GM21526 (cell line): ENCODE data around the gene LTBP2.

Experiments
- ATAC-seq: cut with Tn5 transposase; IDR thresholded peaks from one replicate; pipeline ENCODE4 v1.9.1; 2021; ENCODE audit warnings: moderate library complexity; ENCODE audit not compliant: unreplicated experiment, low FRiP score

LTBP2 gene

DNA sequence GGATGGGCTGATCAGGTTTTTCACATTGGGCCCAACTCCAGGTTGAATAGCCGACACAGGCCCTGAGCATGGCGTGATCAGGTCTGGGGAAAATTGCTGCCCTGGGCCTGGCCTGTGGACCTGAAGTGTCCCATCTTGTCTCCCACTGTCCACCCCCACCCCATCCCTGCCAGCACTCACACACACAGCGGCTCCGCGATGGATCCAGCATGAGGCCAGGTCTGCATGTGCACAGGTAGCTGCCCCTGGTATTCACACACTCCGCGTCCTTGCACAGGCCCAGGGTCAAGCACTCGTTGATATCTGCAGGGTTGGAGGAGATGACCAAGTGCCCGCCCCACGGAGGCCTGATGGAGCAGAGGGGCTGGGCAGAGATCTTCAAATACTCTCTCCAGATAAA lies 79.8 kb downstream of the LTBP2 start:
- no peak for ATAC-seq

DNA sequence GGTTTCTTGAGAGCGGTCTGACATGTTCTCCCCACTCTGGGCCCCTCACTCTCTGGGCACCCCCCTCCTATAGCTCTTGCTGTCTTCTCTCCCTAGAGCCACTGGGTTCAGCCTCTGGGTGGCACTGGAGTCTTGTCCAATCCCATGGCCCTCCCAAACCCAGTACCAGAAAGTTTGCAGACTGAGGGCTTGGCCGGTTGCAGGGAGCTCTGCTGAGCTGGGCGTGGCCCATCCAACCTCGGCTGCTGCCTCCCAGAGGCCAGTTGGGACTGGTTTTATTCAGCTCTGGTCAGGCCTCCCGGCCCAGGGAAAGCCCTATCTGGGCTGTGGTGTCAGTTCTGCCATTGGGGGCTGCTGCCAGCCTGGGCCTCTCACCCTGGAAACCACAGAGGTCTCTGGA lies 80.6 kb downstream of the LTBP2 start:
- no peak for ATAC-seq

DNA sequence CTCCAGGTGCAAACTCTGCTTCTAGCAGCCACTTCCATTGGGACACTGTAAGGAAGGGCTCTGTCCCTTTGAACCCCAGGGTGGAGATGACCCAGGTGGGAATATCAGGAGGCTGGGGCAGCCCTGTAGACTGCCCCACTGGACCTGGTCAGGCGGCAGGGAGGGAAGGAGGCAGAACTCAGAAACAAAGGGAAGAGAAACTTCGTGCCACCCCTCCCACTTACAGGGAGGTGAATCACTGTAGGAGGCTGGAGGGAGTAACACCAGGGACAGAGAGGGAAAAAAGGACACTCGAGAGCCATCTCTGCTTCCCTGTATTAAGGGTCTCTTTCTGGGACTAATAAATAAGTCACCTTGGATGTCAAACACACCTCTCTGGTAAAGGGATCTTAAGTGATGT lies 81.0 kb downstream of the LTBP2 start:
- no peak for ATAC-seq

DNA sequence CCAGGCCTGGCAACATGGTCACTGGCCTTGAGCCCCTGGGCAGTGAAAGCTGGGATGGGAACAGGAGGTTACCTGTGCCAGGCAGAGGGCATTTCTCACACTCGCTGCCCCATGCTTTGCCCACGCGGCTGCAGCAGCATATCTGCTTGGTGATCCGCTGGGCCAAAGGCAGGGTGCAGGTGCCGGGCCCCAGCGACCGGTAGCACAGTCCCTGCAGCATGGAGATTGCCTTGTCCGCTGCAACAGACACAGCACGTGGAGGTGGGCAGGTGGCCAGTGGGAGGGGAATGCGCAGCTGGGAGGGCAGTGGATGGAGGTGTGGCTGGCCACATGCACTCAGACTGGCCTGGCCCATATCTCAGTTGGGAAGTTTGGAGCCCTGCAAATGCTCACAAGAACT lies 83.2 kb downstream of the LTBP2 start:
- ATAC-seq: no peak

DNA sequence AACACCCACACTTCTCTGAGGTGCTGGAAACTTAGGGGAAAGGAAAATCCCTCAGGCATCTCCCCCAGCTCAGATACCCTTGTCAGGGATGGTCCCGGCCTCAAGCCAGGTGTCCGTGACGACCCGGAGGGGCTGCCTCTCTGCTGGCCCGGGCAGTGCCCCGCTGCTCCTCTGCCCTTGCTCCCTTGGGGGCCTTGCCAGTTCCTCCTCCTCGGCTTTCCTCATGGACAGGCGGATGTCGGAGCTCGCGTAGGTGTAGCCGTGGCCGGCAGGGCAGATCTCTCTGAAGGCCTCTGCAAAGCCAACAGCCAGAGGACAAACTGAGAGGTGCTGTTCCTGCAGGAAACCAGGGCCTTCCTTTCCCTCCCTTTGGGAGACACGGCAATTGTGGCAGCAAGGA lies 83.6 kb downstream of the LTBP2 start:
- no peak for ATAC-seq

DNA sequence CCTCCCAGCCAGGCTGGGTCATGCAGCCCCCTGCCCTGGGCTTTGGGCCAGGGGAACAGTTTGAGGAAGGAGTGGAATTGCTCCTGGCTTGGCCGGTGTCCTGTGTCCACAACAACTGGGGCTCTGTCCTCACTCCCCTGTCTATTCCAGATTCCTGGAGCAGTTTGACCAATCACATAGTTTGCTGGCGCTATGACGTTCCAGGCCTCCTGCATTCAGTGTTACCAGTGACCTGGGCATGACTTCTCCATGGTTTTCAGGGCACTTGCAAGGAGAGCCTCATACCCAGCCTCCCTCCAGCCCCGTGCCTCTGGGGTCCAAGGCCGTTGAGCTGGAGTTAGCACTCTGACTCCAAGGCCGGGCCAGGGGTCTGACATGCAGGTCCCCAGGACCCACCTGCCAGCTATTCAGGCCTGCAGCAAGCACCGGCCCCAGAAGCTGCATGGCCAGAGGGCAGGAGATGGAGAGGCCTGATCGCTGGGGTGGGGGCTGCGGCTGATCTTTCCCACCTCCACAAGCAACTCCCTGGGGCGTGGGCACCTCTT lies 84.2 kb downstream of the LTBP2 start:
- no peak for ATAC-seq

DNA sequence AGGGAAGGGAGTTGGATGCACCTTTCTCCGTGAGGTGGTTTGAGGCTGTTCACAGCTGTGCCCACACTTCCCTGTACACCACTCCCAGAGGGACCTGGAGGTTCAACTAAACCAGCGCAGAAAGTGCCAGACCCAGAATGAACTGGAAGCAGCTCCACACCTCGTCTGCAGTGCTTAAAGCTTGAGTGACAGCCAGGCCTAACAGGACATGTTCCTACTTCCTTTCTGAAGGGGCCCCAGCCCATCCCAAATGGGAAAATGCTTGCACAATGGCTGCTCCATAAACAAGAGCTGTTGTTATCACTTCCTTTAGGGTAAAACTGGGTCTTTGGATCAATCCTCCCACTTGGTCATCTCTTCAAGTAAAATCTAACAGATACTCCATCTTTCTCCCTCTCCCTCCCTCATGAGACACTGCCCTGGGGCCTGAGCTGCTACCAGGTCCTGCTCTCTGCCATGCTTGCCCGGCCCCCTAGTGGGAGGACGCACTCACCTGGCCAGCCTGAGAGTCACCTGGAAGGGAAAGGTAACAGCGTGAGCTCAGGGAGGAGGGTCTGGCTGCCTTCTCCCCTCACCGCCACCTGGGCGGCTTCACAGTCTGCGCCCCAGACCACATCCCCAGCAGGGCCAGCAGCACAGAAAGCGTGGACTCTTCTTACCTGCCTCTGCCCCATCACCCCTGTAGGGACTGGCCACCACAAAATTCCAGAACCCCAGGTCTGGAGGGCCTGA lies 85.0 kb downstream of the LTBP2 start:
- no peak for ATAC-seq

DNA sequence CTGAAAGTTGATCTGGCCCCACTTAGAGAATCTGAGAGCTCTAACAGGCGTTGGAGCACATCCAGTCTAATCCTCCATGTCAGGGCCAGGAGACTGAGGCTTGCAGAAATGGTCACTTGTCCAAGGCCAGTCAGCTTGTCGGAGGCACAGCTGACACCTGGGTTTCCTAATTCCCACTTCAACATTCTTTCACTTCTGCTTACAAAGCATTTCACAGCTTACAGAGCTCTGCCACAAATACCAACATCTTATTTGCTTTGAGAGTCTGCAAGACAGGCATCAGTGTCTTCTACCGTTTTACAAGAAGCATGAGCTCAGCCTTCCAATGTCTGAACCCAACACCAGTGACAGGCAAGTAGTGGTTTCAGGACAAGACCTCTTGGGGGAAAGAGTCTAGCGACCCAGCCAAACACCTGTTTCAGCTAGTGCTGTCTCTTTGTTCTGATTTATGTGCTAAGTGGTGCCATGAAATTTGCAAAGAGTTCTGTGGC lies 86.6 kb downstream of the LTBP2 start:
- no peak for ATAC-seq

DNA sequence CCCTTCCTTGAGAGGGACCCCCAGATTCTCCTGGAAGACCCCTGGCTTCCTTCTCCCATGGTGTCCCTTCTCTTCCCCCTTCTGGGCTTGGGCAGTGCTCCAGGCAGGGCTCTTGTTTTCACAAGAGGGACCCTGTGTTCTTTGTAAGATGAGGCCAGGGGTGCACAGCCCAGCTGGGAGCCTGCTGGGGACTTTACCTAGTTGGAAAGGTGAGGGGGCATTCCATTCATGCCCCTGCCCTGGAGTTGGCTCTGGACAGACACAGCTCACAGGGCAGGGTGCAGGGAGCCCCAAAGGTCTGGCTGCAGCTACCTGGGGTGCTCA lies 87.3 kb downstream of the LTBP2 start:
- no peak for ATAC-seq

DNA sequence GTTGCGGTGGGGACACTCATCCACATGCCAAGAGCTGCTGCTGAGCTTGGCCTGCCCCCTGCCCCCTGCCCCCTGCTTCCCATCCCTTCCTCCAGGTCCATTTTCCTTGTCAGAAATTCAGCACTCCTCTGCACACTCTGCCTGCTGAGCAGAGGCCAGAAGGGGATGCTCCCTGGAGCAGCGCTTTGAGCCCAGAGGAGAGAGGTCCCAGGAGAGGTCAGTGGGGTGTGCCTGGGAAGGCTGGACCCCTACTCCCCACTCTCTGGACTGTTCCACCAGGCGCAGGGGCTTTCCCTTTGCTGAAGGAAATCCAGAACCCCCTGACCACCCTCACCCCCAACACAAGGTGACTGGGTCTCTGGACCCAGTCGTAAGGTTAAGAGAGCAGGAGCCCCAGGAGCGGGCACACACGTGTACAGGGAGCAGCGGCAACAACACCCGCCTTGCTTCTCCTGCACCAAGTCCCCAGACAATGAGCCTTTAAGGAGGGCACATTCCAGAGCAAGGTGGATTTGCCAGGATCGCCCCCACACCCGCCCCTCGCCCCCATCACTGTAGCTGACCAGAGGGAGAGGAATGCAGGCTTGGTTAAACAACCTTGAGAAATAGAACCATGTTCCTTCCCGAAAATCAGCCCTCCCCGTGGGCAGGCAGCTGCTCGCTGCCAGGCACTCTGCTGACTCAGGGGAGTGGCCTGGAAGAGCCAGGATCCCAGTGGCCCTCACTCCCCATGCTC lies 87.8 kb downstream of the LTBP2 start:
- no peak for ATAC-seq

DNA sequence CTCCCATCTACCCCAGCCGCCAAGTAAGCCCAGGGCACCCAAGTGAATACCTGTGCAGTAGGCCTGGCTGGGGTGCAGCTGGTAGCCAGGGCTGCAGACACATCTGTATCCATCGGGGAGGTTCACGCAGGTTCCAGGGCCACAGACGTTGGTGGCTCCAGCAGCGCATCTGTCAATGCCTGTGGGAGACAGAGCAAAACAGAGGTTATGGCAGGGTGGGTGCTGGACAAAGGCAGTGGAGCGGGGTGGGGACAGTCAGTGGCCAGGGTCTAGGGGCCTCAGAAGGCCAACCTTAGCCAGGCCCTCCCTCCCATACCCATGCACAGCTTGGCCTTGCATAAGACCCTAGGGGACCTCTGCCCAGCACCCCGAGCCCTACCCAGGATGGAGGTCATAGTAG lies 89.3 kb downstream of the LTBP2 start:
- ATAC-seq: no peak

DNA sequence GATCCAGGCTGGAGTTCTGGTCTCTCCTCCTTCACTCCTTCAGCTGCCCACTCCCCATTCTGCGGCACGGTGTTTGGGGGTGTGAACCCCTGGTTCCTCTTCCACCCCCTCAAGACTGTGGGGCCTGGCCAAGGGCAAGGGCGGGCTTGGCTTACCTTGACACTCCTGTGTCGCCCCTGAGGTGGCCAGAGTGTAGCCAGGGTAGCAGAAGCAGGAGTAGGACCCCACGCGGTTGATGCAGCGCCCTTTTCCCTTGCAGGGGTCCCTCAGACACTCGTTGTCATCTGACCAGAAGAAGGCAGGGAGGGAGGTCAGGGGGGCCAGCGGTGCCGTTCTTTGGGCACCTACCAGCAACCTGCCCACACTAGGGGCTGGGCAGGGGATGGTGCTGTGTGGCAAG lies 90.3 kb downstream of the LTBP2 start:
- no peak for ATAC-seq

DNA sequence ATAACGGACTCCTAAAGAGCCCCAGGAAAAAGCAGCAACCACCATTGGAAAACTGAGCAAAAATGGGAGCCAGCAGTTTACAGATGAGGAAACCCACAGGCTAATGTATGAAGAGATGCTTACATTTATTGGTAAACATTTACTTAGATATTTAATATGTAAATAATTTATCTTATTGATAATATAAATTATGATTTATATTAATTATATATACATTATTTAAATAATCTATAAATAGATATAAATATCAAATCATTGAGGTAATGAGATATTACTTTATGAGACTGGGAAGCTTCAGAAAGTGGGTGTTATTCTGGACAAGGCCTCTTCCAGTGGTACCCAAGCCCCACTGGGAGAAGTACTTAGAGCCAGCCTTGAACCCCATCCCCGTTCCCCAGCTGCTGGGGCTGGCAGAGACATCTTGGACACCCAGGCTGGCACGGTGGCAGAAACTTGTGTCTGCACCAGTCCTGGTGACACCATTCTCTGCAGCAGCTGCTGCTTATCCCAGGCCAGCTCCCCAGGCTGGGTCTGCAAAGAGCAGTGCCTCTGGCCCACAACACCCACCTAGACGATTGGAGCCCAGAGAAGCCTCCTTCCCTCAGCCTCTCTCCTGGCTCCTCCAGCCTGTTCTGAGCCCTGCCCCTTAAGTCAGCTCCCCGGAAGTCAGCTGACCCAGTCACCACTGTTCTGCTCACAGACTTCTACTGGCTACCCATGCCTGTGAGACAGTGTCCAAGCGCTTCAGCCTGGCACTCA lies 92.5 kb downstream of the LTBP2 start:
- no peak for ATAC-seq

DNA sequence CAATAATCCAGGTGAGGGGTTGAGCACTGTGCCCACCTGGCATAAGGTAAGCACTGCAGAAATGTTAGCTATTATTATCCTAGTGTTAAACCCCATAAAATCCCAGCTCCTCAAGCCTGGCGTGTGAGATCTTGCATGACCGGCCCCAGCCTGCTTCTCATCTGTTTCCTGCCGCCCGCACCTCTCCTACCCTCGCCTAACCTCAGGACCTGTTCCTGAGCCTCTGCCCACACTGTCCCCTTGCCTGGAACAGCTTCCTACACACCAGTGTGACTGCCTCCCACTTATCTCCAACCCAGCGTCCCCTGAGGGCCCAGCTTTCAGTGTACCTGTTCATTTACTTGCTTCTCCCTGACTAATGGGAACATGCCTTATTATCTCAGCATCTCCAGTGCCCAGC lies 93.8 kb downstream of the LTBP2 start:
- no peak for ATAC-seq

DNA sequence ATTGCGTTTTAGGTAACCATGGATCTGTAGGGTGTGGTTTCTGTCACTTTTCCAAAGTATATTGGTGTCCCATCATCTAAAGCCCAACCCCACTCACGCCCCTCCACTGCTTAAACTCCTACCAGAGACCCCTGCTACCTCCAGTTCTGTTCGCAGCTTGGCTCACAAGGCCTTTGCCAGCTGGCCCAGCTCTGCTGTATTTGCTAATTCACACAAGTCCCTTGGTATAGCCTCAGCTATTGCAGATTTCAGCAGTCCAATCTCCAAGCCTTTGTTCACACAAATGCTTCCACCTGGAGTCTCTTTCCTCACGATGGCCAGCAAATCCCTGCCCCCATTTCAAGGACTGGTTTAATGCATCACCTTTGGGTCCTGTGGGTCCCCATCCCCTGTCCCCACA lies 94.3 kb downstream of the LTBP2 start:
- ATAC-seq: no peak

DNA sequence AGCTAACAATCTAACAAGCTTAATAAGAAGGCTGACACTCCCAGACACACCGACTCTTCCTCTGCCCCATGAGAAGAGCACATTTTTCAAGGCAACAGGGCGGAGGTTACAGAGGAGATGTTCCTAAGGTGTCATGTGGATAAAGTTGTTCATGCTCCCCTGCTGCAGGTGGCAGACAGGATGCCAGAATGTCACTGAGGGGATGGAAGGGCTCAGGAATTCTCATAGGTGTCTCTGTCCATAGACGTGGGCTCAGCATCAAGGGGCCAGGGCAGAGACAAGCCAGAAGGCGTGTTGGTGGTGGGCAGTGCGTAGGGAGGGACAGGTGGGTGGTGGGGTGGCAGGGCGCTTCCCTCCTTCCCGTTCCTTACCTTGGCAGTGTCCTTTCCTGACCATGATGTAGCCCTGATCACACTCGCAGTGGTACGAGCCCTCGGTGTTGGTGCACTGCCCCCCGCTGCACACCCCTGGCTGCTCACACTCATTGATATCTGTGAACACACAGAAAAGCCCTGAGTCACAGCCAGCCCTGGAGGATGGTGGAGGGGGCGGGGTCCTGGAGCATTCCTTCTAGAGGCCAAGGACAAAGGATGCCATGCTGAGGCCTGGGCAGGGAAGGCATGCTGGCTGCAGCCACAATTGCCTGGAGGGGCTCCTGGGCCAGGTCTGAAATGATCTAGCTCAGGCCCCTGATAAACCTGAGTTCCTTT lies 95.4 kb downstream of the LTBP2 start:
- no peak for ATAC-seq

DNA sequence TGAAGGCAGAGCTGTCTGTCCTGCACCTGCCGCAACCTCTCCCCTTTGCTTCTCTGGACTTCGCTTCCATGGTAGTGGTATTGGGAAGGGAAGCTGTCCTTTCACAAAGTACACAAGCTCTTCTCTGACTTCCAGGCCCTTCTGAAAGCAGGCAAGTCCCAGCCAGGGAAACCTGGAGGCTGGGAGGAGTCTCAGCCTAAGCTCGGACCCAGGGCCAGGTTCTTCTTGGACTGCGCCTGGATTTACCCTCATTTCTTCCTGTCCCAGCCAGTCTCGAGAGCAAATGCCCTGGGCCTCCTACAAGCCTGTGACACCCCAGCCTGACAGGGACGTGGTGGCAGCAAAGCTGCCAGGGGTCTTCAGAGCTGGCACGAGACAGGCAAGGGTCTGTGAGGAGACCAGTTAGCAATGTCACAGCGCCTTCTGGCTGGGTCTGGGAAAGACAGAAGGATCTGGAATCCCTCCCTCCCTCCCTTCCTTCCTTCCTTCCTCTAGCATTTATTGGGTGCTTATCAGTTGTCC lies 96.1 kb downstream of the LTBP2 start:
- ATAC-seq: no peak

DNA sequence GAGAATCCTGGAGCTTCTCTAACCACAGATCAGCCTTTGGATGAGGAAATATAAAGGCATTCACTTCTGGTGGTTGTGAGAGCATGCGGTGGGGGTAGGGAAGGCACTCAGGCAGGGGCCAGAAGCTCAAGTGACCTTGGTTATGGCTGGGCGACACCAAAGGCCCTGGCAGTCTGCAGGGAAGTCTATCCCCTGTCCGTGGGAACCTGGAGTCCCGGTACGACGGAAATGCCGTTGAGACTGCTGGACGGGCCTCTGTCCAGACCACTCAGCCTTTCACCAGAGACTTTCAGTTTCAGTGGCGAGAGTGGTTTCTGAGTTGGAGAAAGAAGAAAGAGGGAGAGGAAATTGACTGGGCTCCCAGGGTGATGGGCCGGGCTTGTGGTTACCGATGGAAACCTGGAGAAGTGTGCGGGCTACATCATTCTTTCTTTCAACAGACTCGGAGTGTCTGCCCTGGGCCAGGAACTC lies 97.5 kb downstream of the LTBP2 start:
- no peak for ATAC-seq

DNA sequence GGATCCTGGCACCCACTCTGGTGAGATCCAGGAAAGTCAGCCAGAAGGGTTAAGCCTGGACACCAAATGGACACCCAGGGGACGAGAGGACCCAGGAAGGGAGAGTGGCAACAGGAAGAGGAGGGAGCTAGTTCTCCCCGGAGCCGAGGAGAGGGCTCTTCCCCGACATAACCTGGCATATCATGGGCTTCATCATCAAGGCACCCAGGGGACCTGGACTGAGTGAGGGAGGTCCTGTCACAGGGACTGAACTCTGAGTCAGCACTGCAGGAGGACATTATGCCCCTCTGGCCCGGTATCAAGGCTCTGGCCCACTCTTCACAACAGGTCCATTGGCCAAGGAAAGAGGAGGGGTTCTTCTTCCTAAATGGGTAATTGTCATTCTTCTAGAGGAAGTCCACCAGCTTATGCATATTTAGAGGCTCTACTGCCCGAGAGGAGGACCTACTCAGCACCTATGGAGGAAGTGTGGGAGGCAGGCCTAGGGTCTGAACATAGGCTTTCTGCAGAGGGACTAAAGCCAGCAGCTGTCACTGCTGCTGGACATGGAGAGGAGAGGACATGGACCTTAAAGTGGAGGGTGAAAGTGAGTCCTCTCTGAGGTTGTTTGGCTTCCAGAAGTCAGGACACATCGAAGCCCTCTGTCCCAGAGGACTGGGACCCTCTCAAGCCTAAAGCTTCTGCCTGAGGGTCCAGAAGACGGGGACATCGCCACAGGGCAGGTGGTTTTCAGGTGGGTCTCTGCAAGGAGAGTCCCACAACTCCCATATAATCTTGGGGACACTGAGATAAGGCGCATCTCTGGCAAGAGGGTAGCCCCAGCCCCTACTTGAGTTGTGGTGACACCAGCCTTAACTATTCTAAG lies 99.8 kb downstream of the LTBP2 start:
- no peak for ATAC-seq
